HUES6 (cell line): Measurements from ENCODE around the gene ZFAND2A.

Source experiments
- H3K27ac ChIP-seq: 2 replicates; pipeline ENCODE4 v1.7.0; 2013; ENCODE audit warnings: low read depth, mild to moderate bottlenecking, low read length, inconsistent platforms
- H3K27me3 ChIP-seq: 2 replicates; pipeline ENCODE4 v1.6.1; 2013; ENCODE audit warnings: low read length; ENCODE audit not compliant: control insufficient read depth, insufficient read depth
- H3K36me3 ChIP-seq: 2 replicates; pipeline ENCODE4 v1.6.1; 2013; ENCODE audit warnings: low read length; ENCODE audit not compliant: control insufficient read depth, insufficient read depth
- H3K4me1 ChIP-seq: 2 replicates; pipeline ENCODE4 v1.6.1; 2013; ENCODE audit warnings: low read length; ENCODE audit not compliant: control insufficient read depth, insufficient read depth
- H3K4me3 ChIP-seq: 2 replicates; pipeline ENCODE4 v1.5.1; 2013; ENCODE audit warnings: low read depth, low read length
- H3K9ac ChIP-seq: one replicate; pipeline ENCODE4 v1.6.1; 2013; ENCODE audit warnings: mild to moderate bottlenecking, low read length
- H3K9me3 ChIP-seq: 2 replicates; pipeline ENCODE4 v1.6.1; 2013; ENCODE audit warnings: low read depth, low read length; ENCODE audit not compliant: control insufficient read depth, insufficient read depth

Gene ZFAND2A

DNA sequence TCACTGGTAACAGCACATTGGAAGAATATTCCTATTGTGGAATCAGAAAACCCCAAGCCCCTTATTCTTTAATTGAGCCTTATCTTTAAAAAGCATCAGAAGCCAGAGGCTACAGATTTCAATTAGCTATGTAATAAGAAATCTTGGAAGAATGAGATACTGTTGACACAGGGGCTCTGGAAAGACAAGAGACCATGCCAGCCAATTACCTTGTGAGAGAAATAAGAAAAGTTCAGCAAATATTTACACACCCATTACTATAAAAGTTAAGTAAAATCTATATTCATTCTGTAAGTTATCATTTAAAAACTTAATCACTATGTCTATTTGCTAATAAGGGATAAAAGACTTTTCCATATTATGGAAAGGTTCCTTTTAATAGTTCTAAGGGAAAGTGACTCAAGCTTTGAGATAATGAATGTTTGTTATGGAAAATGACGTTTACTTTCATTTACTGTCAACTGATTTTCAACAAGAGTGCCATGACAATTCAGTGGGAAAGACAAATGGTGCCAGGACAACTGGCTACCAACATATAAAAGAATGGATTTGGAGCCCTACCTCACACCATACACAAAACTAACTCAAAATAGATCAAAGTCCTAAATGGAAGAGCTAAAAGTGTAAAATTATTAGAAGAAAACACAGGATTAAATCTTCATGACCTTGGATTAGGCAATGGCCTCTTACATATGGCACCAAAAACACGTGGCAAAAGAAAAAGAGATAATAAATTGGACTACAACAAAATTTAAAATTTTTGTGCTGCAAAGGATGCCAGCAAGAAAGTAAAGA lies 28.3 kb downstream of the ZFAND2A start:
- Histone ChIP-seq H3K4me3 (no peak overlapping the region), H3K27me3 (no peaks in the 10 kb centered on the region), H3K27ac (no peak overlapping the region), H3K9ac (no peak overlapping the region), H3K4me1 (peaks cover 2% of the 10 kb centered on the region; the same call in 1 of the 2 replicates), H3K36me3 (peaks cover 11% of the 10 kb centered on the region), H3K9me3 (no peaks in the 10 kb centered on the region)

DNA sequence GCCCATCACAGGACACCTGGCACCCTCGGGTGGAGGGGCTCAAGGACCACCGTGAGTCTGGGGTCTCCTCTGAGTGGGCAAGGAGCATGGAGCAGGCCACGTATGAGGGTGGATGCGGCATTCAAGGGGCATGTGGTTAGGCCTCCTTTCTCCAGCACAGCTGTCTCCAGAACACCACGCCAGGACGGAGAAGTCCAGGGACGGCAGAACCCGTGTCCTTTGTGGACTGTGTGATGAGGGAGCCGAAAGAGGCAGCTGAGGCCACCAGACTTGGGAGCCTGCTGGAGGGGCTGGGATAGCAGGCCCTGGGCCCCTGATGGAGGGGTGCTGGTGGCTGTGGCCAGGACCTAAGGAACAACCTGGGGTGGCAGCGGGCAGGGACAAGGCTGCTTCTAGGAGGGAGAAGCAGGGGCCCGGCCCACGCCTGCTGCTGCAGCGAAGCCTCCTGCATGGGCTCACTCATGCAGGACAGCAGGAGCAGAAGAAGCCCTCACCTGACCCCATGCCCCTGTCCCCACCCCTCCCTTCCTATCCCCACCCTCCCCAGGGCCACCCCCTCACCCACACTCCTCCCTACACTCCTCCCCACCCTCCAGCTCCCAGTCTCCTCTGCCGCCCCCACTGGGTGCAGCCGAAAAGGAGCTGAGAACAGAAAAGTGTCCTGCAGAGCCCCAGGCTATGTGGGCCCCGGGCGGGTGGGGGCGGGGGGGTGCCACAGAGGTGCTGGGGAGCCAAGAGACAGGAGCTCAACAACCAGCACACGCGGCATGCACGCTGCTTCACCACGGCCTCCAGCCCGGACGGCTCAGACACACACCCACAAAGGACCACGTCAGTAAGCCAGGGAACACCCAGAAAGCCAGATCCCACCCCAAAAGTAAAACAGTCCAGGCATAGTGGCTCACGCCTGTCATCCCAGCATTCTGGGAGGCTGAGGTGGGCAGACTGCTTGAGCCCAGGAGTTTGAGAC lies 29.7 kb downstream of the ZFAND2A start:
- H3K4me1 ChIP-seq = no peaks in the 10 kb centered on the region
- no peak overlapping the region for H3K9ac ChIP-seq
- no peak overlapping the region for H3K27ac ChIP-seq
- H3K27me3 ChIP-seq = no peaks in the 10 kb centered on the region
- no peak overlapping the region for H3K4me3 ChIP-seq
- no peaks in the 10 kb centered on the region for H3K9me3 ChIP-seq
- H3K36me3 ChIP-seq = peaks cover 19% of the 10 kb centered on the region

DNA sequence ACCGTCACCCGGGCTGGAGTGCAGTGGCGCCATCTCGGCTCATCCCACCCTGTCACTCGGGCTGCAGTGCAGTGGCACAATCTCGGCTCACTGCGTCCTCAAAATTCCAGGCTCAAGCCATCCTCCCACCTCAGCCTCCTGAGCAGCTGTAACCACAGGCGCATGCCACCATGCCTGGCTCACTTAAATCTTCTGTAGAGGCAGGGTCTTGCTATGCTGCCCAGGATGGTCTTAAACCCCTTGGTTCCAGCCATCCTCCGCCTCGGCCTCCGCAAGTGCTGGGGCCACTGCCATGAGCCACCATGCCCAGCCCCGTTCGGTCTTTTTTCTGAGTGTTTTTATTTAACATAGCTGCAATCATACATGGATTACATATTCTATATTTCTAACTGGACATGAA lies 30.6 kb downstream of the ZFAND2A start:
- H3K36me3 ChIP-seq = peaks cover 26% of the 10 kb centered on the region
- H3K9ac ChIP-seq = no peak overlapping the region
- H3K4me3 ChIP-seq = no peak overlapping the region
- no peaks in the 10 kb centered on the region for H3K9me3 ChIP-seq
- H3K4me1 ChIP-seq = no peaks in the 10 kb centered on the region
- no peak overlapping the region for H3K27ac ChIP-seq
- no peaks in the 10 kb centered on the region for H3K27me3 ChIP-seq

DNA sequence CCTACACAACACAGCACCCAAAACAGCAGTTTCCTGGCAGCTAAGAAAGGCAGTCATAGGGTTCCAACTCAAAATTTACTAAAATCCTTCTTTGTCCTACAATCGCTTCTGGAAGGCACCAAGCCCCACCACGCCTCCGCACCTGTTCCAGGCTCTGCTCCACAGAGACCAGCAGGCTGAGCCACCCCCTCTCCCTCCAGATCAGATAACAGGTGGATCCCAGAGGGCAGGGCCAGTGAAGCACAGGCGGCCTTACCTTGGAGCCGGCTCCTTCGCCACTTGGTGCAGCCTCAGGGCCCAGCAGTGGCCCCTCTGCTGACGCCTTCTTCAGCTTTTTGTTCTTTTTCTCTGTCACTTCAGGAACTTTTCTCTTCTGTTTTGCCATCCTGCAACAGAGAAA lies 33.0 kb downstream of the ZFAND2A start:
- no peak overlapping the region for H3K4me3 ChIP-seq
- H3K27me3 ChIP-seq = no peaks in the 10 kb centered on the region
- no peaks in the 10 kb centered on the region for H3K9me3 ChIP-seq
- no peak overlapping the region for H3K27ac ChIP-seq
- H3K36me3 ChIP-seq = peaks cover 24% of the 10 kb centered on the region
- peaks cover 18% of the 10 kb centered on the region for H3K4me1 ChIP-seq
- no peak overlapping the region for H3K9ac ChIP-seq

DNA sequence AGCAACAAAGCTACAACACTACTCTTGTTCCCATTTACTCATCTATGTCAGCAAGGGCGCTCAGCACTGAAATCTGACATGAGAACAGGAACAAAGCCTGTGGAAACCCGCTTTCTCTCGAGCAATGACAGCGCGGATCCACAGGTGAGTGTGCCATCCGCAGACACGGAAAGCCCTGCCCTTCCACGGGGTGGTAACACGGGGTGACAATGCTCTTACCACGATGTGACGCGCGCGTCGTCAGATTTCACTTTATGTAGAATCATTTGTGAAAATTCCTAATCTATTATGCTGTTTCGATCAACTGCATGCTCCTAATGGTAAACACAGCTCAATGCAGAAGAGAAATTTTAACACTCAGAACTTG lies 34.4 kb downstream of the ZFAND2A start:
- H3K9me3 ChIP-seq = no peaks in the 10 kb centered on the region
- no peaks in the 10 kb centered on the region for H3K27me3 ChIP-seq
- H3K27ac ChIP-seq = no peak overlapping the region
- H3K4me3 ChIP-seq = no peak overlapping the region
- H3K9ac ChIP-seq = no peak overlapping the region
- H3K36me3 ChIP-seq = peaks cover 24% of the 10 kb centered on the region
- H3K4me1 ChIP-seq = peaks cover 18% of the 10 kb centered on the region

DNA sequence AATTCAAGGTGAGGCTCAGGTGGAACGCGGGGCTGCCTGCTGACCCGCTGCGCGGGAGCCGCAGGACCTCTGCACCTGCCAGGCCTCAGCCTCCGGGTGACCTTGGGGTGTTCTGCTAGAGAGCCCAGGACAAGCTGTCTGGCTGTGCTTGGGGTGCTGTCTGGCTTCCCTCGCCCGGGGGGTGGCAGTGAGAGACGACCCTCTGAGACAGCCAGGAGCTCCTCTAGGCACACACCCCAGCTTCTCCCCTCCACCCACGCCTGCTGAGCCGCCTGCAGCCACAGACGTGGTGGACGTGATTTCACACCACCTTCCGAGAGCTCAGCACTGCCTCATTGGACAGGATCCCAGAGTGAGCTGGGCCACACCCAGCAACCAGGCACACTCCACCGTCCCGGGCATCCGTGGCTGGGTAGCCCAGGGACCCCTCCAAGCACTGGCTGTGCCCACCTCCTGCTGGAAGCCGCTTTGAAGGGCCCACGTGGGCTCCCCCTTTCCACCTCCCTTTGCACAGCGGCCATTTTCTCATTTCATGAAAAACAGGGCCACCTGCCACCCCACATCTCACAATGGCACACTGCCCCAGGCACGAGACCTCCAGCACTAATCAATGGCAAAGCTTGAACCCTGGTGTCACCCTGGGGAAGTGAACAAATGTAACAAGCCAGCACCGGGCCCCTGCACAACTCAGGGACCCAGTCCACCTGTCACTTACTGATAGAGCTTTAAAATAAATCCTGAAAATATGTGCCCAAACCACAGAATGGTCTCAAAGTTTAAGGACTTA lies 35.0 kb downstream of the ZFAND2A start:
- Histone ChIP-seq H3K4me1 (peaks cover 18% of the 10 kb centered on the region), H3K36me3 (peaks cover 23% of the 10 kb centered on the region), H3K9me3 (no peaks in the 10 kb centered on the region), H3K27me3 (no peaks in the 10 kb centered on the region), H3K27ac (no peak overlapping the region), H3K4me3 (no peak overlapping the region), H3K9ac (no peak overlapping the region)

DNA sequence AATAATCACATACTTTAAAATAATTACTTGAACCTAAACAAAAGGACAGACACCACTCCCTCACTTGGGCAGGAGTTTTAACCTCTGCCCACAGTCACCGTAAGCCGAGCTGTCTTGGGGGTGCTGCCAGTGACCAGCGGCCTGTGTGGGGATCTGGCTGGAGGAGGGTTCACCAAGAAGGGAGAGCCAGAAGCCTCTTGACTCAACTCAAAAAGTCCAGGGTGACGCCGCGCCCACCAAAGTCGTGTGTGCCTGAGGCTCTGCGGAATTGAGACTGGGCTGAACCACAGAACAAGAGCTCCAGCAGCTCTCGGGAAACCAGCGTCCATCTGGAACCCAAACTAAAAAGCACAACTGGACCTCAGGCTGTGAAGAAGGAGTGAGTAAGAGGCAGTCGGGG lies 35.8 kb downstream of the ZFAND2A start:
- H3K9ac ChIP-seq = no peak overlapping the region
- H3K4me3 ChIP-seq = no peak overlapping the region
- no peaks in the 10 kb centered on the region for H3K9me3 ChIP-seq
- no peaks in the 10 kb centered on the region for H3K27me3 ChIP-seq
- H3K27ac ChIP-seq = no peak overlapping the region
- peaks cover 18% of the 10 kb centered on the region for H3K36me3 ChIP-seq
- peaks cover 18% of the 10 kb centered on the region for H3K4me1 ChIP-seq

DNA sequence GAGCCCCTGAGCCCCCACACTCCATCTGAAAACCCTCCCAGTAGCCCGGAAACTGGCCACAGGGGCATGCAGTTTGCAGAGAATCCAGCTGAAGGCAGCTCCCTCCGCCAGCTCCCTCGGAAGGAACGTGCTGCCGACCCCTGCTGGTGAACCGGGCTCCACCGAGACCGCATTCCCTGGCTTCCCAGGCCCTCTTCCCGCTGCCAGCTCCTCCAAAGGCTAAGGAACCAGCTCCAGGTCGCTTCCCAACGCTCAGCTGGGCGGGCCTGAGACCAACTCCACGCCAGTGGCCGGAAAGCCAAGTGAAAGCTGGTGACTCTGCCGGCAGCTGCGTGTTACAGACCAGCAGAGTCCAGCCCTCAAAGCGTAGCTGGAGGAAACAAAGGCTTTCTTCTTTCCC lies 36.3 kb downstream of the ZFAND2A start:
- H3K36me3 ChIP-seq = peaks cover 18% of the 10 kb centered on the region
- no peaks in the 10 kb centered on the region for H3K27me3 ChIP-seq
- H3K9me3 ChIP-seq = no peaks in the 10 kb centered on the region
- no peak overlapping the region for H3K9ac ChIP-seq
- peaks cover 18% of the 10 kb centered on the region for H3K4me1 ChIP-seq
- no peak overlapping the region for H3K27ac ChIP-seq
- no peak overlapping the region for H3K4me3 ChIP-seq

DNA sequence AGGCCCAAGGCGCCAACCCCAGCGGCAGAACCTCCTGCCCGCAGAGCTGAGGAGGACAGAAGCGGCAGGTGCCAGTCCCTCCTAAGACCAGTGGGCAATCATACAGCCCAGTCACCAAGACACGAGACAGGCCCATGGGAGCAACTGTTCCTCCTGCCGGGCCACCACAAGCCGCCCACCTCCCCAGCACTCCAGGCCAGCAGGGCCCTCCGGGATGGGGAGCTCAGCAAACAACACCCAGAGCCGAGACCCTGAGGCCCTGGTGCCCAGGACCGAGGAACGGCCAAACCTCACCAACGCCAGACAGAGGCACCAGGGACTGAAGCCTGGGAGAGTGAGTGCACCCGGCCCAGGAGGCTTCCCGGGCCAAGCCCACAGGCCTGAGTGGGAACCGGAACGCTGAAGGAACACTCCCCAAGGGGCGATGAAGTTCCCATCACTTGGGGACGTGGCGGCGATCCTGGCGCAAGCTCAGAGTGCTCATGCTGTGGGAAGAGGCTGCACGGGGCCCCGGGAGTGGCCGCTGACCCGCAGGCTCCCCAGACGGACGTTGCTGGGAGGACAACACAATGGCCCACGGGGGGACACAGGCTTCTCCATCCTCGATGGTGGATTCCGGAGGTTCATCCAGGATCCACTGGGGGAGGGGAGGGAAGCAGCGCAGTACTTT lies 37.0 kb downstream of the ZFAND2A start:
- H3K36me3 ChIP-seq = peaks cover 18% of the 10 kb centered on the region
- H3K4me1 ChIP-seq = peaks cover 18% of the 10 kb centered on the region
- no peaks in the 10 kb centered on the region for H3K9me3 ChIP-seq
- no peaks in the 10 kb centered on the region for H3K27me3 ChIP-seq
- no peak overlapping the region for H3K9ac ChIP-seq
- H3K27ac ChIP-seq = no peak overlapping the region
- H3K4me3 ChIP-seq = no peak overlapping the region
